ENCODE results near the gene TMEM87A.
A peak's percentile ranks its signal among the peaks of the same experiment; 100 is the strongest.

Gene TMEM87A

DNA sequence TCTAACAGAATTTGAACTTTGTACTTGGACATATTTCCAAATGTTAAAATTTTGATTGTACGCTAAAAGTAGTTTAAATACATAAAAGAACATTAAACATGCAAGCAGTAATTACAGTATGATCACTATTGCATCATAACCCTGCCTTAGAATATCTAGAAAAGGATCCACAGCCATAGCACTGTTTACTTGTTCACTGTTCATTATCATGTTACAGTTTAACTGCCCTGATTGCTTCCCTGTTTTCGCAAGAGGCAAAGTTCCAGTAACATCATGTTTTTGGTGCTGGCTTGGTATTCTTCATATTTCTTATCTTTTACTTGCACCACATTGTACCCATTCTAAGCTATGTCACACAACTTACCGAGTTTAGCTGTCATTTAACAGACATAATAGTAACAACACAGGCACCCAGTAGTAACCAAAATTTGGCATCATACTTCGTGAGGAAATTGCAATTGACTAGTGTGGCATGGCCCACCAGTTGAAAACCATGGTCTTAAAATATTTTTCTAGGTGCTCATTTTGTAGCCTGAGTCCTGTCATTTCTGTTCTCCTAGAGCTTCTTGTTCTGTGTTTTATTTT, 13.3 kb upstream of the TMEM87A start:
- no peak overlapping the region for H3K27ac ChIP-seq (ENCODE audit: low read length)
- no peak overlapping the region for H3K9ac ChIP-seq (ENCODE audit: low read length in 2 of 2)
- H3K36me3 ChIP-seq (ENCODE audit: control insufficient read depth in 2 of 2, insufficient read depth in 2 of 2, low read length in 2 of 2): peaks cover 11 to 13% of the 10 kb centered on the region in 2 donors
- H3K27me3 ChIP-seq (ENCODE audit: control insufficient read depth in 1 of 2, insufficient read depth in 2 of 2, low read length in 2 of 2): no peaks in the 10 kb centered on the region
- no peak overlapping the region for H3K4me3 ChIP-seq (ENCODE audit: low read length in 2 of 2)
- no peaks in the 10 kb centered on the region for H3K9me3 ChIP-seq (ENCODE audit: control insufficient read depth in 2 of 2, low read length in 2 of 2)
- no peaks in the 10 kb centered on the region for H3K4me1 ChIP-seq (ENCODE audit: control insufficient read depth, insufficient read depth, low read length)

DNA sequence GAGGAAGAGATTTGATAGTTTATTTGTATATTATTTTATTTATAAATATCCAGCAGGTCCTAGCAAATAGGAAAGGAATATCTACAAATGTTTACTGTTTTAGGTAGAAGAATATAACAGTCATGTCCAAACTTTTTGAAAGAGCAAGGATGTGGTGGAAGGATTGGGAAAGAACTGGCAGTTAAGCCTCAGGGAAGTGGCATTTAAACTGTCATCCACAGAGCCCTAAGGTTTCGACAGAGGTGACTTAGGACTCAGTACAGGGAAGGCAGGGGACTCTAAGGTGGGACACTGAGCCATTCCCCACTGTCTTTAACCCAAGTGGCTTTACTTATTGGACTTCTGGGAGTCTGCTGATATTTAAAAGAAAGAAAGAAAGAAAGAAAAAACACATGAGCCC, 11.8 kb upstream of the TMEM87A start:
- Histone ChIP-seq H3K9ac (ENCODE audit: low read length in 2 of 2) (no peak overlapping the region), H3K27me3 (ENCODE audit: control insufficient read depth in 1 of 2, insufficient read depth in 2 of 2, low read length in 2 of 2) (no peaks in the 10 kb centered on the region), H3K9me3 (ENCODE audit: control insufficient read depth in 2 of 2, low read length in 2 of 2) (no peaks in the 10 kb centered on the region), H3K36me3 (ENCODE audit: control insufficient read depth in 2 of 2, insufficient read depth in 2 of 2, low read length in 2 of 2) (peaks cover 17 to 20% of the 10 kb centered on the region in 2 donors), H3K4me3 (ENCODE audit: low read length in 2 of 2) (no peak overlapping the region), H3K4me1 (ENCODE audit: control insufficient read depth, insufficient read depth, low read length) (no peaks in the 10 kb centered on the region), H3K27ac (ENCODE audit: low read length) (no peak overlapping the region)

DNA sequence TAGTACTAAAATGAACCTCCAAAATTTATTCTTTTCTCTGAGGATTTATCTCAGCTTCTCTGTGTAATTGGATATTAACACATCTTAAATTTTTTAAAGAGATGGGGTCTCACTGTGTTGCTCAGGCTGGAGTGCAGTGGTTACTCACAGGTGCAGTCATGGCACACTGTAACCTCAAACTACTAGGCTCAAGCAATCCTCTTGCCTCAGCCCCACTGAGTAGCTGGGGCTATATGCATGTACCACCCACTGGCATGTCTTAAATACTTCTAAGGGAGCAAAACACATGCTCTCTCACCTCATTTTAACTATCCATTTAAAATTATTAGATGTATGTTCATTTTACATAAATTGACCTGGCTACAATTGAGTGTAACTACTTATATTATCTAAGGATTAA, 11.3 kb upstream of the TMEM87A start:
- no peaks in the 10 kb centered on the region for H3K4me1 ChIP-seq (ENCODE audit: control insufficient read depth, insufficient read depth, low read length)
- no peak overlapping the region for H3K27ac ChIP-seq (ENCODE audit: low read length)
- H3K4me3 ChIP-seq (ENCODE audit: low read length in 2 of 2): no peak overlapping the region
- H3K36me3 ChIP-seq (ENCODE audit: control insufficient read depth in 2 of 2, insufficient read depth in 2 of 2, low read length in 2 of 2): peaks cover 19 to 24% of the 10 kb centered on the region in 2 donors
- H3K27me3 ChIP-seq (ENCODE audit: control insufficient read depth in 1 of 2, insufficient read depth in 2 of 2, low read length in 2 of 2): no peaks in the 10 kb centered on the region
- no peak overlapping the region for H3K9ac ChIP-seq (ENCODE audit: low read length in 2 of 2)
- no peaks in the 10 kb centered on the region for H3K9me3 ChIP-seq (ENCODE audit: control insufficient read depth in 2 of 2, low read length in 2 of 2)

DNA sequence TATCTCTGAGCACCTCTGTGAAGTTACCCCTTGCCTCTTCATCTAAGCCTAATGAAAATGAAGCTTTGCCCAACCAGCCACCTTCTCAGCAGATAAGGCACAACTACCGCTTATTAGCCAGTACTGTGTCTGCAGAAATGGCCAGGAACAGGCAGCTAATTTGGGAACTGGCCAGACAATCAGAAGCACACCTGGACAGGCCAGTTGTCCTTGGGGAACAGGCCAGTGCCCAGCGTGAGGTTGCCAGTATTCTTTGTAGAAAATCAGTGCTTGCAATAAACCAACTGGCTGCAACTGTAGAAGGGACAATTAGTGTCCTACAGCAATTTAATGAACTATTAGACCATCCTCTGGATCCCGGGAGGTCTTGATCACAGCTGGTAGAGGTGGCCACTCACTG, 10.4 kb upstream of the TMEM87A start:
- Histone ChIP-seq H3K9me3 (ENCODE audit: control insufficient read depth in 2 of 2, low read length in 2 of 2) (no peaks in the 10 kb centered on the region), H3K36me3 (ENCODE audit: control insufficient read depth in 2 of 2, insufficient read depth in 2 of 2, low read length in 2 of 2) (peaks cover 20 to 26% of the 10 kb centered on the region in 2 donors)

DNA sequence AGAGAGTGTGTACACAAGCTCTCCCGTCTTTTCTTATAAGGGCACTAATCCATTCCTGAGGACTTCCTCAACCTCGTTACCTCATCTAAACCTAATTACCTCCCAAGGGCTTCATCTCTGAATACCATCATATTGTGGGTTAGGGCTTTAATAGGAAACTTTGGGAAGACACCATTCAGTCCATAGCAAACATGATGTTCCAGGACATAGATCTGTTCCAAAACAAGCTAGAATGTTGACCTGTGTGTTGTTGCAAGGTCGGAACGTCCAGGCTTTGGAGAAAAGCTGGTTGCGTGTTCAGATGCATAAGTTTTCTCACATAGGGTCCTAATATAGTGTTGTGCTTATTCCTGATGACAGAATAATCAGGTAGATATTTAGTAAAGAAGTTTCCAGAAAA, 9.7 kb upstream of the TMEM87A start:
- Histone ChIP-seq H3K9ac (ENCODE audit: low read length in 2 of 2) (no peak overlapping the region), H3K36me3 (ENCODE audit: control insufficient read depth in 2 of 2, insufficient read depth in 2 of 2, low read length in 2 of 2) (peaks cover 20 to 26% of the 10 kb centered on the region in 2 donors), H3K27me3 (ENCODE audit: control insufficient read depth in 1 of 2, insufficient read depth in 2 of 2, low read length in 2 of 2) (no peaks in the 10 kb centered on the region), H3K4me3 (ENCODE audit: low read length in 2 of 2) (no peak overlapping the region), H3K27ac (ENCODE audit: low read length) (no peak overlapping the region), H3K4me1 (ENCODE audit: control insufficient read depth, insufficient read depth, low read length) (no peaks in the 10 kb centered on the region), H3K9me3 (ENCODE audit: control insufficient read depth in 2 of 2, low read length in 2 of 2) (no peaks in the 10 kb centered on the region)

More for the DNA sequence above, 10.4 kb upstream of the TMEM87A start:
- Histone ChIP-seq H3K27me3 (ENCODE audit: control insufficient read depth in 1 of 2, insufficient read depth in 2 of 2, low read length in 2 of 2) (no peaks in the 10 kb centered on the region), H3K4me1 (ENCODE audit: control insufficient read depth, insufficient read depth, low read length) (no peaks in the 10 kb centered on the region), H3K4me3 (ENCODE audit: low read length in 2 of 2) (no peak overlapping the region), H3K27ac (ENCODE audit: low read length) (no peak overlapping the region), H3K9ac (ENCODE audit: low read length in 2 of 2) (no peak overlapping the region)

DNA sequence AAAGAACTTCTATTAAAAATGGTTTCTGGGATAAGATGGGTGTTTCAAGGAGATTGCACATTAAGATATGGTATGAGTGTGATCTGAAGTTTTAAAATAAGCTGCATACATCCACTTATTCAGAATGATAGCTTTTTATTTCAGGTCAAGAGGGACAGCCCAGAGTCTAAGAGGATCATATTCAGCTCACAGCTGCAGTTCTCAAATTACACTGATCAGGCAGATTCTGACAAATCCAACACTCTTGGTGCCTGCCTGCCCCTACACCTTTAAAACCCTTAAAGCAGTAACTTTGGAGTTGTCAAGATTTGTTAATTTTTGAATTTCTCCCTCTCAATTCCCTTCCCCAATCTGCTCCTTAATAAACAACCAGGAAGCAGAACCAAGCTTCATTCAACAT, 9.1 kb upstream of the TMEM87A start:
- Histone ChIP-seq H3K4me3 (ENCODE audit: low read length in 2 of 2) (no peak overlapping the region), H3K27ac (ENCODE audit: low read length) (no peak overlapping the region), H3K36me3 (ENCODE audit: control insufficient read depth in 2 of 2, insufficient read depth in 2 of 2, low read length in 2 of 2) (peaks cover 20 to 26% of the 10 kb centered on the region in 2 donors), H3K9ac (ENCODE audit: low read length in 2 of 2) (no peak overlapping the region), H3K4me1 (ENCODE audit: control insufficient read depth, insufficient read depth, low read length) (no peaks in the 10 kb centered on the region), H3K27me3 (ENCODE audit: control insufficient read depth in 1 of 2, insufficient read depth in 2 of 2, low read length in 2 of 2) (no peaks in the 10 kb centered on the region), H3K9me3 (ENCODE audit: control insufficient read depth in 2 of 2, low read length in 2 of 2) (no peaks in the 10 kb centered on the region)

DNA sequence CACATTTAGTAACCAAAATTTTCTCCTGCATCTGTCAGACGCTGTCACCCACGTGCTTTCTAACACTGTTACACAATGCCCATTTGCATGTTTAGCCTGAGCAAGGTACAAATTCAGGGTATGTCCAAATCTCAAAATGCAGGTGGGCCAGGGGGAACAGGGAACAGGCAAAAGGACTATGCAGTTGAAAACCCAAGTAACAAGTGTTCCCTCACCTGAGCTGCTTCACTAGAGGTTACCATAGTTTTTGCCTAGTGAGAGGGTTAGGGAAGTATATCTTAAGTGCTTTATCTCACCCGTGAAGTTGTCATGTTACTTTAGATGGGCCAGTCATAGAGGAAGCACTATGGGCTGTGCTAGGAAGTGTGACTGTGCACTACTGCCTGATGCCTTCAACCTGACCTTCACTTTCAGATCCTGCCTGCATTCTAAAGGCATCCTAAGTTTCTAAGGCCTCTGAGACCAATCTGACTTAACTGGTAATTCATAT, 6.0 kb upstream of the TMEM87A start:
- peaks cover 14% of the 10 kb centered on the region for H3K4me1 ChIP-seq (ENCODE audit: control insufficient read depth, insufficient read depth, low read length)
- no peaks in the 10 kb centered on the region for H3K27me3 ChIP-seq (ENCODE audit: control insufficient read depth in 1 of 2, insufficient read depth in 2 of 2, low read length in 2 of 2)
- no peak overlapping the region for H3K4me3 ChIP-seq (ENCODE audit: low read length in 2 of 2)
- H3K9me3 ChIP-seq (ENCODE audit: control insufficient read depth in 2 of 2, low read length in 2 of 2): no peaks in the 10 kb centered on the region
- H3K9ac ChIP-seq (ENCODE audit: low read length in 2 of 2): no peak overlapping the region
- H3K27ac ChIP-seq (ENCODE audit: low read length): no peak overlapping the region
- H3K36me3 ChIP-seq (ENCODE audit: control insufficient read depth in 2 of 2, insufficient read depth in 2 of 2, low read length in 2 of 2): peaks cover 20 to 26% of the 10 kb centered on the region in 2 donors

DNA sequence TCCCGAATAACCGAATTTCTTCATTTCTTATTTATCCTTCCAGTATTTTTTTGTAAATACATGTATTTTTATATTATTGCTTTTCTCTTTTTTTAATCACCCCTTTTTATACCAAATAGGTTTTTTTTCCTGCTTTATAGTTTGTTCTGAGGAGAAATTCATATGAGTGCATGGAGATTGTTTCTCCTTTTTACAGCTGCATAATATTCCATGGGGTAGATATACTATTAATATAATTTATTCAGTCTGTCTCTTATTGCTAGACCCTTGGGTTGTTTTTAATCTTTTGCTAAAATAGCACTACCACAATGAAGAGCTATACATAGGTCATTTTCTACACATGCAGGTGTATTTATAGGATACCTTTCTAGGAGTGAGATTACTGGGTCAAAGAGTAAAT, 3.5 kb upstream of the TMEM87A start:
- Histone ChIP-seq H3K9me3 (ENCODE audit: control insufficient read depth in 2 of 2, low read length in 2 of 2) (no peaks in the 10 kb centered on the region), H3K9ac (ENCODE audit: low read length in 2 of 2) (no peak overlapping the region), H3K4me1 (ENCODE audit: control insufficient read depth, insufficient read depth, low read length) (peaks cover 16% of the 10 kb centered on the region), H3K27me3 (ENCODE audit: control insufficient read depth in 1 of 2, insufficient read depth in 2 of 2, low read length in 2 of 2) (no peaks in the 10 kb centered on the region), H3K36me3 (ENCODE audit: control insufficient read depth in 2 of 2, insufficient read depth in 2 of 2, low read length in 2 of 2) (peaks cover 14 to 15% of the 10 kb centered on the region in 2 donors), H3K27ac (ENCODE audit: low read length) (no peak overlapping the region), H3K4me3 (ENCODE audit: low read length in 2 of 2) (no peak overlapping the region)

DNA sequence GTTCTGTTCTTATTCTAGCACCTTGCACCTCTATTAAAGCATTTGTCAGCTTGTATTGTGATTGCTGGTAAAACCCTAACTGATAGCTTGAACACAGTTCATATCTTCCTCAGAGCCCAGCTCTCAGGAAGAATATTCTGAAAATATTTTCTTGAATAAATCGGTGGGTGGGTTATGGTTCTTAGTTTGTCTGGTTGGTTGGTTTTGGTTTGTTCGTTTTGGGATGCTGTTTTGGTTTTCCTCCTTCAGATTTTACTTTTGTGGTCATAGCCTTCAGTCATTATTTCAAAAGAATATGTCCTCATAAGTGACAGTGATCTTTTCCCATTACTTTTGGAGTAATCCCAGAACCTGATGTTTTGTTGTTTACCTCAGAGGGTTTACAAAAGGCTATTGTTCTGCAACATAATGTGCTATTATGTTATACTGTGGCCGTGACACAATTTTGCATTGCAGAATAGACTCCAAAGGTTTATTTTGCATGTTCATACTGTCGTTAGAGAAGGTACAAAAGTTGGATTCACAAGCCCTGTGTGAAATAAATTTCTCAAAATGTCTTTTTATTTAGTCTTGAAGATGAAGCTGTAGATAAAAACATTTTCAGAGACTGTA, 2.7 kb upstream of the TMEM87A start:
- no peak overlapping the region for H3K4me3 ChIP-seq (ENCODE audit: low read length in 2 of 2)
- H3K27ac ChIP-seq (ENCODE audit: low read length): peak overlapping the region; percentile 98
- H3K36me3 ChIP-seq (ENCODE audit: control insufficient read depth in 2 of 2, insufficient read depth in 2 of 2, low read length in 2 of 2): peaks cover 9 to 12% of the 10 kb centered on the region in 2 donors

DNA sequence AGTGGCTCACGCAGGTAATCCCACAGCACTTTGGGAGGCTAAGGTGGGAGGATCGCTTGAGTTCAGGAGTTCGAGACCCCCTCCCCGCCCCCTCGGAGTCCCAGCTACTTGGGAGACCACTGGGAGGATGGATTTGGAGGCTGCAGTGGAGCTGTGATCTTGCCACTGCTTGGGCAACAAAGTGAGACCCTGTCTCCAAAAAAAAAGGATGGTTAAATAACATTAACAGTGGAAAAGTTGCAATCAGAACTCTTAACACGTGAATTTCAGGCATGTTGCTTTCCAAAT, 1.4 kb upstream of the TMEM87A start:
- Histone ChIP-seq H3K9me3 (ENCODE audit: control insufficient read depth in 2 of 2, low read length in 2 of 2) (no peaks in the 10 kb centered on the region), H3K4me1 (ENCODE audit: control insufficient read depth, insufficient read depth, low read length) (peaks cover 16% of the 10 kb centered on the region), H3K27ac (ENCODE audit: low read length) (peak overlapping the region; percentile 98), H3K36me3 (ENCODE audit: control insufficient read depth in 2 of 2, insufficient read depth in 2 of 2, low read length in 2 of 2) (peaks cover 2 to 3% of the 10 kb centered on the region in 2 donors), H3K27me3 (ENCODE audit: control insufficient read depth in 1 of 2, insufficient read depth in 2 of 2, low read length in 2 of 2) (no peaks in the 10 kb centered on the region), H3K4me3 (ENCODE audit: low read length in 2 of 2) (peak overlapping the region; percentile 88 to 96), H3K9ac (ENCODE audit: low read length in 2 of 2) (peak overlapping the region; percentile 89 to 98)

More for the DNA sequence above, 2.7 kb upstream of the TMEM87A start:
- Histone ChIP-seq H3K4me1 (ENCODE audit: control insufficient read depth, insufficient read depth, low read length) (peaks cover 16% of the 10 kb centered on the region), H3K27me3 (ENCODE audit: control insufficient read depth in 1 of 2, insufficient read depth in 2 of 2, low read length in 2 of 2) (no peaks in the 10 kb centered on the region), H3K9ac (ENCODE audit: low read length in 2 of 2) (no peak overlapping the region), H3K9me3 (ENCODE audit: control insufficient read depth in 2 of 2, low read length in 2 of 2) (no peaks in the 10 kb centered on the region)

Measured in stomach smooth muscle (tissue), 2 donors.